ENCODE measurements around the gene CREB3.

GRCh38 chr9:35740243-35740642 is 7.8 kb downstream of the CREB3 start:
- no peak for TF ChIP-seq GABPA (IDR thresholded peaks at IDR 0.05 in 1 of 2, conservative IDR thresholded peaks at IDR 0.05 in 1 of 2)
- no peak for TF ChIP-seq CTCF (IDR thresholded peaks at IDR 0.05; ENCODE audit: low read depth, low read length, missing input control)
- no peak for TF ChIP-seq ATF3 (IDR thresholded peaks at IDR 0.05)
- TF ChIP-seq TAF1 (conservative IDR thresholded peaks at IDR 0.05) = no peak

Measured in liver (tissue), 3 donors.